HG03196 (cell line): Measurements from ENCODE around the gene HCFC1.

Experiments used
- ATAC-seq: cut with Tn5 transposase; IDR thresholded peaks from one replicate; pipeline ENCODE4 v1.9.1; 2021; ENCODE audit not compliant: unreplicated experiment

The HCFC1 gene

GRCh38 chrX:153974726-153975286 lies 3.2 kb upstream of the HCFC1 start:
- ATAC-seq, result no peak

- no peak for ATAC-seq
Observed at GRCh38 chrX:153974003-153974725, 2.5 kb upstream of the HCFC1 start.

GRCh38 chrX:153973127-153974002 lies 1.7 kb upstream of the HCFC1 start:
- ATAC-seq, result no peak

GRCh38 chrX:153972368-153973126 lies 929 bp upstream of the HCFC1 start, which contains the start of gene TMEM187:
Gene TMEM187 (plus strand): TSS chrX:153972754. CDS start chrX:153982063, 9,309 bp downstream.
- ATAC-seq, result peak; percentile 38

- ATAC-seq, result peak; percentile 37
Observed at GRCh38 chrX:153971124-153971449, 531 bp downstream of the HCFC1 start.

GRCh38 chrX:153970357-153971123 lies 1.1 kb downstream of the HCFC1 start:
- no peak for ATAC-seq

- ATAC-seq, result no peak
Observed at GRCh38 chrX:153969904-153970356, 1.7 kb downstream of the HCFC1 start.

GRCh38 chrX:153969125-153969903 lies 2.3 kb downstream of the HCFC1 start:
- ATAC-seq, result no peak

GRCh38 chrX:153968754-153969124 lies 2.9 kb downstream of the HCFC1 start:
- ATAC-seq, result no peak

- no peak for ATAC-seq
Observed at GRCh38 chrX:153968255-153968654, 3.4 kb downstream of the HCFC1 start.

GRCh38 chrX:153967536-153968224 lies 3.9 kb downstream of the HCFC1 start:
- no peak for ATAC-seq

- ATAC-seq, result no peak
Observed at GRCh38 chrX:153966841-153967535, 4.6 kb downstream of the HCFC1 start.

- ATAC-seq, result no peak
Observed at GRCh38 chrX:153966283-153966688, 5.3 kb downstream of the HCFC1 start.

GRCh38 chrX:153965406-153965805 lies 6.2 kb downstream of the HCFC1 start:
- no peak for ATAC-seq

GRCh38 chrX:153964105-153964504 lies 7.5 kb downstream of the HCFC1 start:
- ATAC-seq, result no peak

- ATAC-seq, result no peak
Observed at GRCh38 chrX:153963546-153963945, 8.1 kb downstream of the HCFC1 start.

- ATAC-seq, result no peak
Observed at GRCh38 chrX:153961292-153961691, 10.3 kb downstream of the HCFC1 start.

GRCh38 chrX:153960786-153961185 lies 10.8 kb downstream of the HCFC1 start:
- no peak for ATAC-seq
